Neural cell (in vitro differentiated cells): ENCODE measurements around the gene SNHG17. TPM values are rescaled to one million over a fixed set of nuclear protein-coding genes. Genes with fewer than 3 reads are reported as not detected.

Source experiments
- H2AFZ ChIP-seq: fragments of 200-600, 300-800 bp; sonication (generic), shearing (Covaris generic); 2 replicates; pipeline ENCODE4 v1.6.0; 2014; ENCODE audit warnings: low read depth, mild to moderate bottlenecking, antibody characterized with exemption, low read length, moderate library complexity
- H3F3A ChIP-seq: fragments of 200-600 bp; shearing (Covaris generic); 2 replicates; pipeline ENCODE4 v1.6.1; 2016; ENCODE audit warnings: mild to moderate bottlenecking, moderate library complexity, mixed read lengths, antibody characterized with exemption, low read length; ENCODE audit not compliant: insufficient read depth, poor library complexity, severe bottlenecking
- H3K27ac ChIP-seq: fragments of 200-600, 300-800 bp; sonication (generic), shearing (Covaris generic); 2 replicates; pipeline ENCODE4 v1.5.1; 2014; ENCODE audit warnings: mild to moderate bottlenecking, low read length, moderate library complexity
- H3K27me3 ChIP-seq: fragments of 300-800, 200-600 bp; sonication (generic), shearing (Covaris generic); 2 replicates; pipeline ENCODE4 v1.6.0; 2014; ENCODE audit warnings: mild to moderate bottlenecking, low read depth, low read length, moderate library complexity; ENCODE audit not compliant: insufficient read depth
- H3K36me3 ChIP-seq: fragments of 300-800, 200-600 bp; sonication (generic), shearing (Covaris generic); 2 replicates; pipeline ENCODE4 v1.5.1; 2014; ENCODE audit warnings: mild to moderate bottlenecking, antibody characterized with exemption, low read length, moderate library complexity; ENCODE audit not compliant: insufficient read depth
- H3K4me2 ChIP-seq: fragments of 300-800, 200-600 bp; sonication (generic), shearing (Covaris generic); 2 replicates; pipeline ENCODE4 v1.6.0; 2014; ENCODE audit warnings: mild to moderate bottlenecking, low read length
- H3K4me3 ChIP-seq: fragments of 300-800, 200-600 bp; sonication (generic), shearing (Covaris generic); 2 replicates; pipeline ENCODE4 v1.5.1; 2014; ENCODE audit warnings: mild to moderate bottlenecking, low read length, moderate library complexity
- H3K79me2 ChIP-seq: fragments of 200-600 bp; shearing (Covaris generic); replicated peaks from 2 replicates; pipeline ENCODE4 v1.6.0; 2014; ENCODE audit warnings: mild to moderate bottlenecking, low read length, moderate library complexity; ENCODE audit not compliant: insufficient read depth
- H3K9ac ChIP-seq: fragments of 300-800, 200-600 bp; sonication (generic), shearing (Covaris generic); 2 replicates; pipeline ENCODE4 v1.6.1; 2016; ENCODE audit warnings: mild to moderate bottlenecking, low read length, mixed read lengths
- H3K9me2 ChIP-seq: fragments of 200-600 bp; shearing (Covaris generic); 2 replicates; pipeline ENCODE4 v1.6.1; 2016; ENCODE audit warnings: mild to moderate bottlenecking, low read length, mixed read lengths; ENCODE audit not compliant: insufficient read depth
- H3K9me3 ChIP-seq: fragments of 200-600, 300-800 bp; sonication (generic), shearing (Covaris generic); 2 replicates; pipeline ENCODE4 v1.6.1; 2016; ENCODE audit warnings: mild to moderate bottlenecking, mixed run types, low read length, moderate library complexity, mixed read lengths
- H4K20me1 ChIP-seq: fragments of 200-600 bp; shearing (Covaris generic); 2 replicates; pipeline ENCODE4 v1.6.1; 2016; ENCODE audit warnings: mild to moderate bottlenecking, mixed run types; ENCODE audit not compliant: insufficient read depth
- CTCF ChIP-seq: fragments of 450-650 bp; IDR thresholded peaks from 2 replicates; pipeline ENCODE4 v1.5.1; 2014; ENCODE audit warnings: antibody characterized with exemption, mild to moderate bottlenecking, moderate library complexity; ENCODE audit not compliant: poor library complexity, severe bottlenecking
- EP300 ChIP-seq: fragments of 450-650 bp; conservative IDR thresholded peaks from 2 replicates; pipeline ENCODE4 v1.6.1; 2014; ENCODE audit warnings: antibody characterized with exemption, mild to moderate bottlenecking, moderate library complexity; ENCODE audit not compliant: poor library complexity, severe bottlenecking
- EZH2 ChIP-seq: fragments of 200-600, 300-800 bp; shearing (Covaris generic), sonication (generic); IDR thresholded peaks from 2 replicates; pipeline ENCODE4 v1.6.1; 2014; ENCODE audit warnings: antibody characterized with exemption, low read length, borderline replicate concordance, mild to moderate bottlenecking; ENCODE audit not compliant: insufficient read depth, poor library complexity, severe bottlenecking
- MXI1 ChIP-seq: fragments of 450-650 bp; conservative IDR thresholded peaks from 2 replicates; pipeline ENCODE4 v1.6.1; 2014; ENCODE audit warnings: antibody characterized with exemption, mild to moderate bottlenecking; ENCODE audit not compliant: poor library complexity, severe bottlenecking
- POLR2AphosphoS5 ChIP-seq: IDR thresholded peaks from 2 replicates; pipeline ENCODE4 v1.6.1; 2012
- RAD21 ChIP-seq: fragments of 450-650 bp; conservative IDR thresholded peaks from 2 replicates; pipeline ENCODE4 v1.6.1; 2014; ENCODE audit warnings: antibody characterized with exemption, mild to moderate bottlenecking, moderate library complexity
- SMC3 ChIP-seq: fragments of 450-650 bp; conservative IDR thresholded peaks from 2 replicates; pipeline ENCODE4 v1.6.1; 2014; ENCODE audit warnings: antibody characterized with exemption, mild to moderate bottlenecking, moderate library complexity; ENCODE audit not compliant: poor library complexity
- TAF1 ChIP-seq: IDR thresholded peaks from 2 replicates; pipeline ENCODE4 v1.6.1; 2012; ENCODE audit warnings: low read depth
- polyA plus RNA-seq: library from polyadenylated mRNA; depleted of rRNA; stranded (reverse); fragments of >200 nt; gene quantifications from 2 replicates; pipeline ENCODE4 v1.2.3, GENCODE V29; 2014
- TF ChIP-seq, protein P1 (sequence below): IDR thresholded peaks from 2 replicates; pipeline ENCODE4 v1.6.1; 2012; ENCODE audit warnings: borderline replicate concordance

The SNHG17 gene
- polyA plus RNA-seq, 1 donor from 2014 or later = 23.1 TPM

- no peak overlapping the region for H3K9ac ChIP-seq
- no peak overlapping the region for H2AFZ ChIP-seq
- no peak overlapping the region for H3K4me2 ChIP-seq
- TF ChIP-seq MXI1 (no peak), POLR2AphosphoS5 (no peak), EP300 (no peak), CTCF (no peak), RAD21 (no peak), SMC3 (no peak), EZH2 (no peak), TAF1 (no peak)
- TF ChIP-seq, protein P1, sequence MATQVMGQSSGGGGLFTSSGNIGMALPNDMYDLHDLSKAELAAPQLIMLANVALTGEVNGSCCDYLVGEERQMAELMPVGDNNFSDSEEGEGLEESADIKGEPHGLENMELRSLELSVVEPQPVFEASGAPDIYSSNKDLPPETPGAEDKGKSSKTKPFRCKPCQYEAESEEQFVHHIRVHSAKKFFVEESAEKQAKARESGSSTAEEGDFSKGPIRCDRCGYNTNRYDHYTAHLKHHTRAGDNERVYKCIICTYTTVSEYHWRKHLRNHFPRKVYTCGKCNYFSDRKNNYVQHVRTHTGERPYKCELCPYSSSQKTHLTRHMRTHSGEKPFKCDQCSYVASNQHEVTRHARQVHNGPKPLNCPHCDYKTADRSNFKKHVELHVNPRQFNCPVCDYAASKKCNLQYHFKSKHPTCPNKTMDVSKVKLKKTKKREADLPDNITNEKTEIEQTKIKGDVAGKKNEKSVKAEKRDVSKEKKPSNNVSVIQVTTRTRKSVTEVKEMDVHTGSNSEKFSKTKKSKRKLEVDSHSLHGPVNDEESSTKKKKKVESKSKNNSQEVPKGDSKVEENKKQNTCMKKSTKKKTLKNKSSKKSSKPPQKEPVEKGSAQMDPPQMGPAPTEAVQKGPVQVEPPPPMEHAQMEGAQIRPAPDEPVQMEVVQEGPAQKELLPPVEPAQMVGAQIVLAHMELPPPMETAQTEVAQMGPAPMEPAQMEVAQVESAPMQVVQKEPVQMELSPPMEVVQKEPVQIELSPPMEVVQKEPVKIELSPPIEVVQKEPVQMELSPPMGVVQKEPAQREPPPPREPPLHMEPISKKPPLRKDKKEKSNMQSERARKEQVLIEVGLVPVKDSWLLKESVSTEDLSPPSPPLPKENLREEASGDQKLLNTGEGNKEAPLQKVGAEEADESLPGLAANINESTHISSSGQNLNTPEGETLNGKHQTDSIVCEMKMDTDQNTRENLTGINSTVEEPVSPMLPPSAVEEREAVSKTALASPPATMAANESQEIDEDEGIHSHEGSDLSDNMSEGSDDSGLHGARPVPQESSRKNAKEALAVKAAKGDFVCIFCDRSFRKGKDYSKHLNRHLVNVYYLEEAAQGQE = no peak
- H3F3A ChIP-seq = no peaks in the 10 kb centered on the region
- H3K27ac ChIP-seq = no peak overlapping the region
- no peaks in the 10 kb centered on the region for H3K9me2 ChIP-seq
- no peaks in the 10 kb centered on the region for H3K36me3 ChIP-seq
- no peaks in the 10 kb centered on the region for H3K79me2 ChIP-seq
- H4K20me1 ChIP-seq = no peaks in the 10 kb centered on the region
- H3K27me3 ChIP-seq = no peaks in the 10 kb centered on the region
- no peak overlapping the region for H3K4me3 ChIP-seq
- no peaks in the 10 kb centered on the region for H3K9me3 ChIP-seq
These were observed 11.6 kb downstream of the SNHG17 start for GRCh38 chr20:38423541-38423940.

GRCh38 chr20:38421915-38422314 lies 13.2 kb downstream of the SNHG17 start:
- Histone ChIP-seq H3K79me2 (no peaks in the 10 kb centered on the region), H3K4me3 (no peak overlapping the region), H2AFZ (no peak overlapping the region), H3K4me2 (no peak overlapping the region), H3K9me2 (no peaks in the 10 kb centered on the region), H3K36me3 (no peaks in the 10 kb centered on the region), H3F3A (no peaks in the 10 kb centered on the region), H3K27me3 (no peaks in the 10 kb centered on the region), H3K27ac (no peak overlapping the region), H4K20me1 (no peaks in the 10 kb centered on the region), H3K9me3 (no peaks in the 10 kb centered on the region), H3K9ac (no peak overlapping the region)
- TF ChIP-seq SMC3 (no peak), RAD21 (no peak), POLR2AphosphoS5 (no peak), EP300 (no peak), MXI1 (no peak), CTCF (no peak), TAF1 (no peak), EZH2 (no peak)
- TF ChIP-seq, protein P1 = no peak
